Stomach (tissue), 9 donors: ENCODE data around the gene ODC1. TPM values are rescaled to one million over a fixed set of nuclear protein-coding genes. Genes with fewer than 3 reads are reported as not detected.

Source experiments
- DNase-seq, 2 donors: peaks; one replicate each; pipeline versions ENCODE4 v3.0.0 to v3.0.0-alpha.2; 2013 to 2019
- H3K27ac ChIP-seq, 5 donors: fragments of 200-600 bp in 4 of 5; sonication (generic) in 4 of 5; one replicate each; pipeline ENCODE4 v1.5.1; 2013 to 2019; ENCODE audit warnings: mild to moderate bottlenecking in 1 of 5, moderate library complexity in 1 of 5
- H3K27me3 ChIP-seq, 3 donors: fragments of 200-600 bp; sonication (generic); one replicate each; pipeline ENCODE4 v1.5.1; 2017 to 2019; ENCODE audit warnings: mixed run types in 1 of 3
- H3K36me3 ChIP-seq, 4 donors: fragments of 200-600 bp; sonication (generic); 1 replicate in 3 of 4; 2 replicates in 1 of 4; pipeline ENCODE4 v1.5.1; 2016 to 2019
- H3K4me1 ChIP-seq, 4 donors: fragments of 200-600 bp; sonication (generic); one replicate each; pipeline ENCODE4 v1.5.1; 2016 to 2019
- H3K4me3 ChIP-seq, 4 donors: fragments of 200-600 bp; sonication (generic) in 3 of 4; one replicate each; pipeline ENCODE4 v1.5.1; 2016 to 2019; ENCODE audit warnings: mild to moderate bottlenecking in 1 of 4
- H3K9me3 ChIP-seq, 4 donors: fragments of 200-600 bp; sonication (generic); one replicate each; pipeline ENCODE4 v1.5.1; 2016 to 2019
- EP300 ChIP-seq: sonication (generic); formaldehyde crosslinking; IDR thresholded peaks from one replicate; pipeline ENCODE4 v1.6.1; 2017; ENCODE audit warnings: antibody characterized with exemption
- POLR2A ChIP-seq, 4 donors: fragments of 450-650 bp; IDR thresholded peaks; one replicate each; pipeline ENCODE4 v1.6.1; 2016; ENCODE audit warnings: antibody characterized with exemption in 4 of 4, control low read depth in 2 of 4, mild to moderate bottlenecking in 1 of 4, moderate library complexity in 1 of 4
- POLR2AphosphoS5 ChIP-seq, 3 donors: sonication (generic); formaldehyde crosslinking; IDR thresholded peaks; one replicate each; pipeline ENCODE4 v1.6.1; 2016; ENCODE audit warnings: antibody characterized with exemption in 3 of 3
- WGBS, 5 donors: extraction: QIAGEN DNeasy Blood & Tissue Kit in 3 of 5; methylation state at CpG; one replicate each; pipeline versions ENCODE4 v1.1.5 to v1.1.7; 2013 to 2018; 5-methylcytosine and 5-hydroxymethylcytosine counted together
- intact Hi-C: fragments of 100-400 bp; cut with DNase I; formaldehyde crosslinking; loops from one replicate; pipeline ENCODE4 v1.15.1; 2023; ENCODE audit warnings: low total_unique reads
- polyA plus RNA-seq, 3 donors: library from polyadenylated mRNA; stranded (reverse); fragments of 200-250 nt; gene quantifications; one replicate each; pipeline ENCODE4 v1.2.3, GENCODE V29; 2013
- total RNA-seq, 5 donors: library from RNA; depleted of rRNA; stranded (reverse); fragments of >200 nt; gene quantifications; one replicate each; pipeline versions ENCODE4 v1.1.0 to v1.2.3, GENCODE V29; 2014 to 2016
- TF ChIP-seq, protein P1 (sequence below), 7 experiments: fragments of 450-650 bp in 4 of 7; fragments of 200-600 bp in 3 of 7; sonication (generic) in 3 of 7; IDR thresholded peaks; one replicate each; pipeline ENCODE4 v1.5.1; 2016 to 2019; ENCODE audit warnings: antibody characterized with exemption in 7 of 7, control low read depth in 2 of 7, mild to moderate bottlenecking in 1 of 7
- donor health status: healthy with polysubstance abuse.
- donor health status: Bipolar disorder and iron deficiency.
- donor health status: healthy.

ODC1 gene
- total and polyA plus RNA-seq, 8 donors: 32.2 to 148 (median 49.8) TPM

- Histone ChIP-seq H3K36me3 (no peaks in the 10 kb centered on the region), H3K27me3 (no peaks in the 10 kb centered on the region), H3K27ac (no peak overlapping the region), H3K4me3 (no peak overlapping the region), H3K9me3 (no peaks in the 10 kb centered on the region), H3K4me1 (peaks cover 0 to 9% (median 2%) of the 10 kb centered on the region in 4 donors)
- TF ChIP-seq POLR2AphosphoS5 (IDR thresholded peaks at IDR 0.05): no peak
- no peak for TF ChIP-seq POLR2A (IDR thresholded peaks at IDR 0.05)
- TF ChIP-seq EP300: no peak
- TF ChIP-seq, protein P1, sequence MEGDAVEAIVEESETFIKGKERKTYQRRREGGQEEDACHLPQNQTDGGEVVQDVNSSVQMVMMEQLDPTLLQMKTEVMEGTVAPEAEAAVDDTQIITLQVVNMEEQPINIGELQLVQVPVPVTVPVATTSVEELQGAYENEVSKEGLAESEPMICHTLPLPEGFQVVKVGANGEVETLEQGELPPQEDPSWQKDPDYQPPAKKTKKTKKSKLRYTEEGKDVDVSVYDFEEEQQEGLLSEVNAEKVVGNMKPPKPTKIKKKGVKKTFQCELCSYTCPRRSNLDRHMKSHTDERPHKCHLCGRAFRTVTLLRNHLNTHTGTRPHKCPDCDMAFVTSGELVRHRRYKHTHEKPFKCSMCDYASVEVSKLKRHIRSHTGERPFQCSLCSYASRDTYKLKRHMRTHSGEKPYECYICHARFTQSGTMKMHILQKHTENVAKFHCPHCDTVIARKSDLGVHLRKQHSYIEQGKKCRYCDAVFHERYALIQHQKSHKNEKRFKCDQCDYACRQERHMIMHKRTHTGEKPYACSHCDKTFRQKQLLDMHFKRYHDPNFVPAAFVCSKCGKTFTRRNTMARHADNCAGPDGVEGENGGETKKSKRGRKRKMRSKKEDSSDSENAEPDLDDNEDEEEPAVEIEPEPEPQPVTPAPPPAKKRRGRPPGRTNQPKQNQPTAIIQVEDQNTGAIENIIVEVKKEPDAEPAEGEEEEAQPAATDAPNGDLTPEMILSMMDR (IDR thresholded peaks at IDR 0.05): no peak
- DNase-seq: no peak
- WGBS, 5 donors: 79 to 88% (median 86%) methylated on average over 15 of the region's 15 CpGs
- intact Hi-C loops: no loop called here
These were observed 19.3 kb upstream of the ODC1 start for GRCh38 chr2:10467401-10467800.

- Histone ChIP-seq H3K4me3 (no peak overlapping the region), H3K9me3 (no peaks in the 10 kb centered on the region), H3K36me3 (no peaks in the 10 kb centered on the region), H3K4me1 (peaks cover 0 to 9% (median 2%) of the 10 kb centered on the region in 4 donors), H3K27me3 (no peaks in the 10 kb centered on the region), H3K27ac (no peak overlapping the region)
- WGBS, 5 donors: 85 to 90% (median 87%) methylated on average over 11 of the region's 11 CpGs
- intact Hi-C loops: no loop called here
- DNase-seq: no peak
- TF ChIP-seq POLR2AphosphoS5 (IDR thresholded peaks at IDR 0.05) (no peak), EP300 (no peak), POLR2A (IDR thresholded peaks at IDR 0.05) (no peak)
- TF ChIP-seq, protein P1 (IDR thresholded peaks at IDR 0.05): no peak
These were observed 18.7 kb upstream of the ODC1 start for GRCh38 chr2:10466801-10467200.

DNA sequence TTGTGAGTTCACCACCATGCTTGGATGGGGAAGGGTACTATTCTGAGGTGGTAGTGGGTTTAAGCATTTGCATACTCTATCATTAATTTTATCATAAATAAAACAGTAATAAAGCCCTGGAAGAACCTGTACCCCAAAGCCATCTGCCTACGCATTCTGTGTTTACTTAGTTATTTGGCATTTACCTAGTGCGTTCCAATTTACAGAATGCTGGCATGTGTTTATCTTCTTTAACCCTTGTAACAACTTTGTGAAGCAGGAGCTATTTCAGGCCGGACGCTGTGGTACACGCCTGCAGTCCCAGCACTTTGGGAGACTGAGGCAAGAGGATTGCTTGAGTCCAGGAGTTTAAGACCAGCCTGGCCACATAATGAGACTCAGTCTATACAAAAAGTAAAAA is 17.8 kb upstream of the ODC1 start:
- H3K9me3 ChIP-seq: no peaks in the 10 kb centered on the region
- H3K36me3 ChIP-seq: no peaks in the 10 kb centered on the region
- DNase-seq: no peak
- no peak overlapping the region for H3K27ac ChIP-seq
- WGBS, 5 donors: 33 to 65% (median 54%) methylated on average over 5 of the region's 5 CpGs
- no peak overlapping the region for H3K4me3 ChIP-seq
- intact Hi-C loops: no loop called here
- H3K4me1 ChIP-seq: peaks cover 0 to 9% (median 2%) of the 10 kb centered on the region in 4 donors
- no peak for TF ChIP-seq POLR2A (IDR thresholded peaks at IDR 0.05)
- no peak for TF ChIP-seq POLR2AphosphoS5 (IDR thresholded peaks at IDR 0.05)
- no peak for TF ChIP-seq EP300
- TF ChIP-seq, protein P1 (IDR thresholded peaks at IDR 0.05): no peak
- H3K27me3 ChIP-seq: no peaks in the 10 kb centered on the region

DNA sequence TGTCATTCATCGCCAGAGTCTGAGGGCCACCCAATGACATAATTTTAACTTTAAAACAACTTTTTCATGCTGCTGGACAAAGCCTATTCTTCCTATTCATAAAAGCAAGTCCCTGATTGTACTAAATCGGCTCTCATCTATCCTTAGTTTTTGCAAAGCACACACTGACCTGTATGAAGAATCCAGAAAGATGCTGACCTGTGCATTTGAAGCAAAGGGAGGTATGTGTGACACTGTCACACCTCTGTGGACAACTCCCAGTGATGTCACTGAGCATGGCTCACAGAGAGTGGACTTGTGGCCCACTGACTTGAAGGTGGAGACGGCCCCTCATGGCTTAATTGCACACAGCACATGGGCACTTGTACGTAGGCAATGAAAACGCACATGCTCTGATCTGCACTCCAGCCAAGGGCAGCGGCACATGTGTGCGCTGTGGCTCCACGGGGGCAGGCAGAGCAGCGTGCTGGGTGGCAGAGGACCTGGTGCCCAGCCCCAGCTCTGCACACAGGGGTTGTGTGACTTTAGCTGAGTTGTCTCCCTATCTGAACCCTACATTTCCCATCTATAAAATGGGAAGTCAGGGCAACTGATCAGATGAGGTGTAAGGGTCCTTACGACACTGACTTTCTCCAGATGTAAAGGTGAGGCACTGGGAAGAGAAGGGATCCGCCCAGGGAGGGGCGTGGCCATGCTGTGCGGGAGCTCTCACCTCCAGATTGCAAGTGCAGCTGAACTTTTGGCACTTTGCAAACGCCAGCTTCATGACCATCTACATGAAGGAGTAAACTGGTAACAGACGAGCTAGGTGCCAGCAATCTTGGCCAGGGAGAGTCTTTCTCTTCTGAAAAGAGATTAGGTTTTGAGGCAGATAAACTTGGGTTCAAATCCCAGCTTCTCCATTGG is 14.3 kb upstream of the ODC1 start:
- 59 to 71% (median 63%) methylated on average over 15 of the region's 15 CpGs for WGBS, 5 donors
- DNase-seq: no peak
- Histone ChIP-seq H3K36me3 (no peaks in the 10 kb centered on the region), H3K27ac (no peak overlapping the region), H3K27me3 (no peaks in the 10 kb centered on the region), H3K4me1 (peaks cover 0 to 21% (median 7%) of the 10 kb centered on the region in 4 donors), H3K9me3 (no peaks in the 10 kb centered on the region), H3K4me3 (no peak overlapping the region)
- intact Hi-C loops: no loop called here
- TF ChIP-seq POLR2A (IDR thresholded peaks at IDR 0.05) (no peak), EP300 (no peak), POLR2AphosphoS5 (IDR thresholded peaks at IDR 0.05) (no peak)
- TF ChIP-seq, protein P1 (IDR thresholded peaks at IDR 0.05): no peak
